Keratinocyte (primary cell): Measurements from ENCODE around the gene AHRR. TPM values are rescaled to one million over a fixed set of nuclear protein-coding genes. Genes with fewer than 3 reads are reported as not detected.

ENCODE experiments used
- DNase-seq: peaks from one replicate; pipeline ENCODE4 v3.0.0-alpha.2; 2011; ENCODE audit warnings: low read depth, missing footprints, low spot score
- FAIRE-seq: peaks from 2 replicates; lab custom pipeline; 2011; peaks lifted over from hg19 to GRCh38; lab: Jason Lieb, UNC
- H2AFZ ChIP-seq: 2 replicates; pipeline ENCODE4 v1.6.0; 2012; ENCODE audit warnings: low read length, control low read depth, inconsistent platforms; ENCODE audit not compliant: control insufficient read depth
- H3K27ac ChIP-seq: 2 replicates; pipeline ENCODE4 v1.5.1; 2011; ENCODE audit warnings: low read length; ENCODE audit not compliant: control insufficient read depth, insufficient read depth
- H3K27me3 ChIP-seq: 3 replicates; pipeline ENCODE4 v1.6.0; 2011; ENCODE audit warnings: low read length; ENCODE audit not compliant: control insufficient read depth, insufficient read depth; ENCODE audit errors: extremely low read depth
- H3K36me3 ChIP-seq, 2 experiments: 2 replicates in 1 of 2; 3 replicates in 1 of 2; pipeline ENCODE4 v1.5.1; 2011; ENCODE audit warnings: low read length in 2 of 2, mild to moderate bottlenecking in 1 of 2; ENCODE audit not compliant: control insufficient read depth in 2 of 2, insufficient read depth in 2 of 2; ENCODE audit errors: extremely low read depth in 1 of 2
- H3K4me1 ChIP-seq: 3 replicates; pipeline ENCODE4 v1.5.1; 2011; ENCODE audit warnings: low read length; ENCODE audit not compliant: control insufficient read depth, insufficient read depth; ENCODE audit errors: extremely low read depth
- H3K4me2 ChIP-seq: 3 replicates; pipeline ENCODE4 v1.6.0; 2011; ENCODE audit warnings: low read depth, low read length; ENCODE audit not compliant: control insufficient read depth, insufficient read depth; ENCODE audit errors: extremely low read depth
- H3K4me3 ChIP-seq, 3 experiments: fragments of 200-600 bp in 1 of 3; sonication (generic) in 1 of 3; 2 replicates in 2 of 3; 3 replicates in 1 of 3; pipeline ENCODE4 v1.5.1; 2011 to 2016; ENCODE audit warnings: low read length in 3 of 3, mild to moderate bottlenecking in 3 of 3, control low read depth in 2 of 3, inconsistent platforms in 1 of 3, low read depth in 1 of 3, mixed read lengths in 1 of 3, mixed run types in 1 of 3, moderate library complexity in 1 of 3; ENCODE audit not compliant: control insufficient read depth in 2 of 3, insufficient read depth in 2 of 3; ENCODE audit errors: extremely low read depth in 1 of 3
- H3K79me2 ChIP-seq: 2 replicates; pipeline ENCODE4 v1.6.0; 2012; ENCODE audit warnings: low read length; ENCODE audit not compliant: control insufficient read depth, insufficient read depth
- H3K9ac ChIP-seq: 3 replicates; pipeline ENCODE4 v1.6.0; 2011; ENCODE audit warnings: low read length; ENCODE audit not compliant: control insufficient read depth, insufficient read depth; ENCODE audit errors: extremely low read depth
- H3K9me1 ChIP-seq: 3 replicates; pipeline ENCODE4 v1.6.0; 2011; ENCODE audit warnings: low read length; ENCODE audit not compliant: control insufficient read depth, insufficient read depth; ENCODE audit errors: extremely low read depth
- H3K9me3 ChIP-seq: 2 replicates; pipeline ENCODE4 v1.5.1; 2012; ENCODE audit warnings: low read depth, low read length; ENCODE audit not compliant: control insufficient read depth
- H4K20me1 ChIP-seq: 3 replicates; pipeline ENCODE4 v1.6.0; 2011; ENCODE audit warnings: low read length; ENCODE audit not compliant: control insufficient read depth, insufficient read depth; ENCODE audit errors: extremely low read depth
- CTCF ChIP-seq, 3 experiments: IDR thresholded peaks in 1 of 3; conservative IDR thresholded peaks in 1 of 3; optimal IDR thresholded peaks in 1 of 3; 2 replicates in 2 of 3; 3 replicates in 1 of 3; pipeline versions ENCODE3 to v1.5.1; 2011; ENCODE audit warnings: low read length in 3 of 3, mild to moderate bottlenecking in 3 of 3, moderate library complexity in 2 of 3, control low read depth in 1 of 3, inconsistent platforms in 1 of 3; ENCODE audit not compliant: insufficient read depth in 2 of 3; ENCODE audit errors: extremely low read depth in 1 of 3
- EZH2 ChIP-seq: IDR thresholded peaks from one replicate; pipeline ENCODE4 v1.6.1; 2012; ENCODE audit warnings: inconsistent platforms, mild to moderate bottlenecking, low read length, moderate library complexity
- dilution Hi-C: fragments of 300-500 bp; cut with MboI; formaldehyde crosslinking; loops from one replicate; pipeline ENCODE4 v1.7.0; 2020; ENCODE audit warnings: low sequenced_read_pairs; ENCODE audit not compliant: extremely low pct_ligation_motif_present
- polyA plus RNA-seq, 5 experiments: library from polyadenylated mRNA; depleted of rRNA in 3 of 5; stranded (reverse) in 3 of 5; stranded (forward) in 1 of 5; unstranded in 1 of 5; fragments of >200 nt; gene quantifications; 1 replicate in 1 of 5; 2 replicates in 3 of 5; 3 replicates in 1 of 5; pipeline versions ENCODE4 v1.2.1 to v1.2.3, GENCODE V29; 2011 to 2012; ENCODE audit warnings: missing spikeins in 2 of 5, low read depth in 1 of 5, low replicate concordance in 1 of 5

Gene AHRR
- polyA plus RNA-seq, 1 donor (not counting 4 experiments of a cell fraction or from before 2014, with no cell fraction given): 0.24 TPM

- Histone ChIP-seq H3K4me3 (no peak overlapping the region), H3K4me2 (no peak overlapping the region), H2AFZ (no peak overlapping the region), H3K9me1 (peaks cover 2% of the 10 kb centered on the region), H3K9ac (no peak overlapping the region), H3K27ac (no peak overlapping the region), H3K79me2 (peaks cover 20% of the 10 kb centered on the region), H3K27me3 (no peaks in the 10 kb centered on the region), H4K20me1 (peaks cover 31% of the 10 kb centered on the region), H3K36me3 (peaks cover 24 to 37% of the 10 kb centered on the region in 2 experiments), H3K9me3 (no peaks in the 10 kb centered on the region), H3K4me1 (peaks cover 11% of the 10 kb centered on the region)
- FAIRE-seq (no peak), DNase-seq (no peak)
- dilution Hi-C loops: no loop called here
- no peak for TF ChIP-seq EZH2
- no peak for TF ChIP-seq CTCF (optimal IDR thresholded peaks at IDR 0.05 in 1 of 3, IDR thresholded peaks at IDR 0.05 in 1 of 3, conservative IDR thresholded peaks at IDR 0.05 in 1 of 3; ENCODE audit: extremely low read depth in 1 of 3, insufficient read depth in 2 of 3, low read length in 3 of 3)
Measured at GRCh38 chr5:312845-313244, 8.7 kb upstream of the AHRR start.

- H3K9ac ChIP-seq: no peak overlapping the region
- dilution Hi-C loops: no loop called here
- H3K79me2 ChIP-seq: peaks cover 20% of the 10 kb centered on the region
- H3K4me3 ChIP-seq: no peak overlapping the region
- H3K4me2 ChIP-seq: no peak overlapping the region
- peaks cover 31% of the 10 kb centered on the region for H4K20me1 ChIP-seq
- no peak for FAIRE-seq
- no peak overlapping the region for H2AFZ ChIP-seq
- peaks cover 9% of the 10 kb centered on the region for H3K4me1 ChIP-seq
- TF ChIP-seq EZH2 (no peak), CTCF (optimal IDR thresholded peaks at IDR 0.05 in 1 of 3, IDR thresholded peaks at IDR 0.05 in 1 of 3, conservative IDR thresholded peaks at IDR 0.05 in 1 of 3; ENCODE audit: extremely low read depth in 1 of 3, insufficient read depth in 2 of 3, low read length in 3 of 3) (no peak)
- no peaks in the 10 kb centered on the region for H3K9me3 ChIP-seq
- H3K9me1 ChIP-seq: peaks cover 2% of the 10 kb centered on the region
- H3K36me3 ChIP-seq: peaks cover 24 to 37% of the 10 kb centered on the region in 2 experiments
- no peaks in the 10 kb centered on the region for H3K27me3 ChIP-seq
- H3K27ac ChIP-seq: no peak overlapping the region
- no peak for DNase-seq
Measured at GRCh38 chr5:313265-313664, 8.2 kb upstream of the AHRR start.
